Heart left ventricle (tissue), 16 donors: Measurements from ENCODE around the gene LGALS9. TPM values are rescaled to one million over a fixed set of nuclear protein-coding genes. Genes with fewer than 3 reads are reported as not detected.
A peak's percentile ranks its signal among the peaks of the same experiment; 100 is the strongest.

Experiments used
- ATAC-seq, 4 donors: fragments of 200-7000 bp; cut with Tn5 transposase; one replicate each; pipeline ENCODE4 v1.9.1; 2020 to 2022; ENCODE audit warnings: moderate library complexity in 4 of 4, mild to moderate bottlenecking in 3 of 4, moderate number of reproducible peaks in 1 of 4
- DNase-seq, 5 donors: peaks; one replicate each; pipeline ENCODE4 v3.0.0-alpha.2; 2020
- H3K27ac ChIP-seq, 12 donors: fragments of 200-600 bp; sonication (generic) in 4 of 12; one replicate each; pipeline versions ENCODE4 v1.5.0 to v1.8.0; 2016 to 2022; ENCODE audit warnings: mild to moderate bottlenecking in 2 of 12
- H3K27me3 ChIP-seq, 9 donors: fragments of 200-600 bp; sonication (generic) in 2 of 9; one replicate each; pipeline versions ENCODE4 v1.5.1 to v1.8.0; 2016 to 2022; ENCODE audit warnings: mild to moderate bottlenecking in 3 of 9
- H3K36me3 ChIP-seq, 9 donors: fragments of 200-600 bp; sonication (generic) in 2 of 9; one replicate each; pipeline versions ENCODE4 v1.5.0 to v1.8.0; 2018 to 2022; ENCODE audit warnings: mild to moderate bottlenecking in 2 of 9
- H3K4me1 ChIP-seq, 12 donors: fragments of 200-600 bp; sonication (generic) in 4 of 12; one replicate each; pipeline versions ENCODE4 v1.5.0 to v1.8.0; 2016 to 2022; ENCODE audit warnings: mild to moderate bottlenecking in 3 of 12
- H3K4me3 ChIP-seq, 12 donors: fragments of 200-600 bp; sonication (generic) in 4 of 12; one replicate each; pipeline versions ENCODE4 v1.5.0 to v1.8.0; 2017 to 2022; ENCODE audit warnings: mild to moderate bottlenecking in 9 of 12, moderate library complexity in 4 of 12
- H3K9me3 ChIP-seq, 12 donors: fragments of 200-600 bp; sonication (generic) in 4 of 12; one replicate each; pipeline versions ENCODE4 v1.5.0 to v1.8.0; 2016 to 2022; ENCODE audit warnings: mild to moderate bottlenecking in 1 of 12
- POLR2A ChIP-seq, 2 donors: fragments of 450-650 bp; IDR thresholded peaks; one replicate each; pipeline ENCODE4 v1.6.1; 2017; ENCODE audit warnings: antibody characterized with exemption in 2 of 2, mild to moderate bottlenecking in 2 of 2, moderate library complexity in 2 of 2
- WGBS, 4 donors: extraction: QIAGEN DNeasy Blood & Tissue Kit in 2 of 4; methylation state at CpG; one replicate each; pipeline versions ENCODE4 v1.1.5 to v1.1.7; 2013 to 2018; 5-methylcytosine and 5-hydroxymethylcytosine counted together
- intact Hi-C, 10 donors: fragments of 100-400 bp; cut with DNase I; formaldehyde crosslinking; loops; one replicate each; pipeline versions ENCODE4 v1.11.1 to v1.14.2; 2022
- long read RNA-seq, 3 donors: library from polyadenylated mRNA; unstranded; transcript quantifications; one replicate each; pipeline ENCODE4 v2.0.0, GENCODE V29; 2020 to 2021
- polyA plus RNA-seq, 2 donors: library from polyadenylated mRNA; stranded (reverse); fragments of 200-250 nt; gene quantifications; one replicate each; pipeline ENCODE4 v1.2.3, GENCODE V29; 2013
- total RNA-seq, 9 donors: library from RNA; depleted of rRNA in 2 of 9; stranded (reverse); fragments of >200 nt in 2 of 9; fragmentation: NEBNext Ultra II Directional in 3 of 9; extraction: Animal tissue kit (Norgen Biotek cat#: 25700) in 3 of 9; gene quantifications; one replicate each; pipeline versions ENCODE4 v1.1.0 to v1.2.4, GENCODE V29; 2016 to 2023
- TF ChIP-seq, protein P1 (sequence below), 12 donors: fragments of 200-600 bp; sonication (generic) in 4 of 12; IDR thresholded peaks; one replicate each; pipeline versions ENCODE4 v1.5.0 to v1.8.0; 2018 to 2022; ENCODE audit warnings: antibody characterized with exemption in 12 of 12, mild to moderate bottlenecking in 5 of 12
- donor health status: ischemic (EF 13 %, LVEDD 7.1; RV severe dilation, severe dysfunction).
- donor health status: healthy with polysubstance abuse.
- donor health status: DM: no; HTN: yes; CAD: no.
- donor health status: DM: no; HTN: no; CAD: no.
- donor health status: ischemic (EF 25% LVEDD 6.9; RV normal size, moderate dysfunction).
- donor health status: ischemic (EF 25% LVEDD 5.7; RV mildly dilated, moderate dysfunction).
- donor health status: healthy.
- donor health status: DM: yes; HTN: yes; CAD: no.
- donor health status: ischemic (EF 35%, LVEDD 5.7; RV mildly dilated, moderate dysfunction).
- donor health status: nonischemic (EF 11% LVEDD 7.7; RV severe dilation, severe dysfunction).
- donor health status: DM: yes; HTN: yes; CAD: no.
- donor health status: PGD.
- donor health status: ischemic (EF 29% LVEDD 5.4; RV normal size, mild dysfunction).
- donor health status: nonischemic (EF 23%, LVEDD 6.1; RV moderate dilation, normal function).

The LGALS9 gene
- total RNA-seq = 100 to 1,000 TPM in 1 of 9 donors, 10 to 100 TPM in 7, 1 to 10 TPM in 1; 7.9 to 173 (median 22.1) TPM
- 10 to 100 TPM; 12.3 to 25.3 TPM for polyA plus RNA-seq
- long read RNA-seq, donor 1, partial matches to known transcripts = 1 of 1 reads
- long read RNA-seq, donor 1, other reads (novel, unspliced or antisense) = 0 of 1 reads
- long read RNA-seq, donor 2, transcript LGALS9-201 (10 exons, 3,018 nt) = major isoform, 6 of 13 reads
- long read RNA-seq, donor 2, partial matches to known transcripts = 2 of 13 reads
- long read RNA-seq, donor 2, other reads (novel, unspliced or antisense) = 3 of 13 reads
- long read RNA-seq, donor 3, partial matches to known transcripts = 0 of 4 reads
- long read RNA-seq, donor 3, other reads (novel, unspliced or antisense) = 1 of 4 reads

DNA sequence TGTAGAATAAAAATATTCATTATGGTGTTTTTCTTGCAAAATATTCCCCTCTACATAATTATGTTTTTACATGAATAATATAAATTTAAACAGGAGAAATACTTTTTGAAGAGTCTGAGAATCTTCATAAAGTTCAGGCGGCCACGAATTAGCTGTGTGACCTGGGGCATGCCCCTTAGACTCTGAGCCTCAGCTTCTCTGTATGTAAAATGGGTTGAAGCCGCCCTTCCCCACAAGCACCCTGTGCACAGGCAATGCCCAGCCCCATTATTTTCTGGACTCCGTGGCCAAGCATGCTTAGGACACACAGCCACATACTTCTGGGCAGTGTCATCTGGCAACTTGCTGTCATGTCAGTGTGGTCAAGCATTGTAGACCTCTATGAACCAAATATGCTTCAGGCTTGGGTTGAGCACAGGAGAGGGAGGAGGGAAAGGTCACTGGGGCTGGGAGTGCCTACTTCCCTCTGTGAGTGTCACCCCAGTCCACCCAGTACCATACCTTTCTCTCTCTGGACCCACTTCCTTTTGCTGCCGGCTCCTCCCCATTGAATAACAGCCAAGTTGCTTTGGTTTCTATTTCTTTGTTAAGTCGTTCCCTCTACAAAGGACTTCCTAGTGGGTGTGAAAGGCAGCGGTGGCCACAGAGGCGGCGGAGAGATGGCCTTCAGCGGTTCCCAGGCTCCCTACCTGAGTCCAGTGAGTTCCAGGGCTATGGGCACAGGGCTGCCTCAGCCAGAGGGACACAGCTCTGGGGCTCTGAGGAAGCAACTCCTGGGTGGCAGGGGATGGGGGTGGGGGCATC lies at the start of gene LGALS9:
LGALS9 (plus strand) TSS at position 582 of the 804 bp plus-strand sequence; CDS start at position 660, 78 bp downstream.
- Histone ChIP-seq H3K27me3 (no peaks in the 10 kb centered on the region), H3K4me1 (peaks cover 5 to 48% (median 25%) of the 10 kb centered on the region in 12 donors), H3K4me3 (peak within 1 kb of the TSS in 11 of 12 donors; percentile 4 to 67 (median 55)), H3K36me3 (peaks cover 0 to 13% (median 0%) of the 10 kb centered on the region in 9 donors), H3K27ac (peak within 1 kb of the TSS in 11 of 12 donors; percentile 53 to 87 (median 73)), H3K9me3 (no peaks in the 10 kb centered on the region)
- ATAC-seq = peak; percentile 21 to 43 (median 38)
- intact Hi-C loops = no loop called here
- TF ChIP-seq POLR2A (IDR thresholded peaks at IDR 0.05) = peak in 1 of 2 donors; percentile 23
- TF ChIP-seq, protein P1, sequence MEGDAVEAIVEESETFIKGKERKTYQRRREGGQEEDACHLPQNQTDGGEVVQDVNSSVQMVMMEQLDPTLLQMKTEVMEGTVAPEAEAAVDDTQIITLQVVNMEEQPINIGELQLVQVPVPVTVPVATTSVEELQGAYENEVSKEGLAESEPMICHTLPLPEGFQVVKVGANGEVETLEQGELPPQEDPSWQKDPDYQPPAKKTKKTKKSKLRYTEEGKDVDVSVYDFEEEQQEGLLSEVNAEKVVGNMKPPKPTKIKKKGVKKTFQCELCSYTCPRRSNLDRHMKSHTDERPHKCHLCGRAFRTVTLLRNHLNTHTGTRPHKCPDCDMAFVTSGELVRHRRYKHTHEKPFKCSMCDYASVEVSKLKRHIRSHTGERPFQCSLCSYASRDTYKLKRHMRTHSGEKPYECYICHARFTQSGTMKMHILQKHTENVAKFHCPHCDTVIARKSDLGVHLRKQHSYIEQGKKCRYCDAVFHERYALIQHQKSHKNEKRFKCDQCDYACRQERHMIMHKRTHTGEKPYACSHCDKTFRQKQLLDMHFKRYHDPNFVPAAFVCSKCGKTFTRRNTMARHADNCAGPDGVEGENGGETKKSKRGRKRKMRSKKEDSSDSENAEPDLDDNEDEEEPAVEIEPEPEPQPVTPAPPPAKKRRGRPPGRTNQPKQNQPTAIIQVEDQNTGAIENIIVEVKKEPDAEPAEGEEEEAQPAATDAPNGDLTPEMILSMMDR (IDR thresholded peaks at IDR 0.05) = no peak
- WGBS, 4 donors = 44 to 55% (median 50%) methylated on average over 10 of the region's 10 CpGs
- peak in 3 of 5 donors; percentile 37 to 47 (median 43) for DNase-seq

DNA sequence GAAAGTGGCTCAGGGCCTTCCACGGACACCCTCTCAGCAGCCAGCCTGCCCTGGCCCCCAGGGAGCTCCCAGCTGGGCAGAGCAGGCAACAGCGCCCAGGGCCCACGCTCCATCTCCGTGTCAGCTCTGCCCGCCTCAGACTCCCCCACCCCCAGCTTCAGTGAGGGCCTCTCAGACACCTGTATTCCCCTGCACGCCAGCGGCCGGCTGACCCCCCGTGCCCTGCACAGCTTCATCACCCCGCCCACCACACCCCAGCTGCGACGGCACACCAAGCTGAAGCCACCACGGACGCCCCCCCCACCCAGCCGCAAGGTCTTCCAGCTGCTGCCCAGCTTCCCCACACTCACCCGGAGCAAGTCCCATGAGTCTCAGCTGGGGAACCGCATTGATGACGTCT lies 48.3 kb upstream of the LGALS9 start:
- intact Hi-C loops = loop anchor here in 1 of 10 donors (5.0 kb wide), 1 partner anchor 85 kb away; no protein-coding TSS in a partner anchor
- no peaks in the 10 kb centered on the region for H3K9me3 ChIP-seq
- H3K4me1 ChIP-seq = peaks cover 0 to 16% (median 12%) of the 10 kb centered on the region in 12 donors
- H3K27ac ChIP-seq = no peak overlapping the region
- DNase-seq (no peak), ATAC-seq (no peak)
- H3K36me3 ChIP-seq = peaks cover 0 to 39% (median 3%) of the 10 kb centered on the region in 9 donors
- no peaks in the 10 kb centered on the region for H3K27me3 ChIP-seq
- WGBS, 4 donors = 91 to 96% (median 93%) methylated on average over 8 to 18 of the region's 18 CpGs
- no peak overlapping the region for H3K4me3 ChIP-seq
- TF ChIP-seq, protein P1 (IDR thresholded peaks at IDR 0.05) = no peak
- TF ChIP-seq POLR2A (IDR thresholded peaks at IDR 0.05) = no peak

DNA sequence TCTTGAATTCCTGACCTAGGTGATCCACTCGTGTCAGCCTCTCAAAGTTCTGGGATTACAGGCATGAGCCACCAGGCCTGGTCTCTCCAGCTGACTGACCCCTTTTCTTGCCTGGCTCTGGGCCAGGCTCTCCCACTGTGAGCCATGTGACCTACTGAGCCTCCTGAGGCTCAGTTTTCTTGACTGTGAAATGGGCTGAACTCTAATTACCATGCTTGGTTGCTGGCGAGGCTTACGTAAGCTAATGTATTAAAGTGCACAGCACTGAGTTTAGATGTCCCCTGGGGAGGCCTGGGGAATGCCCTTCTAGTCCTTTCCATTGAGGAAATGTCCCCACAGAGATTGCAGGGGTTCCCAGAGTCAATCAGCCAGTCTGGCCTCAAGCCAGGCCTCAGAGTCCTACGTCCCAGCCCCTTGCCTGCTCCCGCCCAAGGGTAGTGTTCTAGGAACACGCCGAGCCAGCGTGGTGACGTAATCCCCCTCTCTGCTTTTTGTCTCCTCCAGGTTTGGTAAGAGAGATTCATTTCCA lies 45.8 kb upstream of the LGALS9 start:
- TF ChIP-seq POLR2A (IDR thresholded peaks at IDR 0.05) = no peak
- TF ChIP-seq, protein P1 (IDR thresholded peaks at IDR 0.05) = no peak
- ATAC-seq (no peak), DNase-seq (no peak)
- no peak overlapping the region for H3K27ac ChIP-seq
- peaks cover 0 to 59% (median 3%) of the 10 kb centered on the region in 9 donors for H3K36me3 ChIP-seq
- intact Hi-C loops = no loop called here
- H3K4me1 ChIP-seq = no peaks in the 10 kb centered on the region
- no peak overlapping the region for H3K4me3 ChIP-seq
- no peaks in the 10 kb centered on the region for H3K9me3 ChIP-seq
- no peaks in the 10 kb centered on the region for H3K27me3 ChIP-seq
- WGBS, 4 donors = 83 to 90% (median 88%) methylated on average over 9 of the region's 9 CpGs
